ENCODE data around the gene CMYA5.
"Not testable (repeated sequence)": the region's sequence is repeated elsewhere in the genome, so short reads cannot be mapped to it uniquely, and the experiment has no call there.

The CMYA5 gene

GRCh38 chr5:79689541-79690466 lies at the start of gene CMYA5:
Gene CMYA5, plus strand, starts transcription at chr5:79689836. Its CDS starts 72 bp downstream, at chr5:79689908.
- DNase-seq, result no peak

GRCh38 chr5:79640571-79641055 lies 49.0 kb upstream of the CMYA5 start:
- DNase-seq, result no peak

- no peak for DNase-seq
These were observed 48.2 kb upstream of the CMYA5 start for GRCh38 chr5:79641414-79641813.

GRCh38 chr5:79642210-79642609 lies 47.4 kb upstream of the CMYA5 start:
- DNase-seq, result no peak

GRCh38 chr5:79653843-79654242 lies 35.8 kb upstream of the CMYA5 start:
- no peak for DNase-seq

- no peak for DNase-seq
These were observed 26.4 kb upstream of the CMYA5 start for GRCh38 chr5:79663212-79663611.

GRCh38 chr5:79666758-79667157 lies 22.9 kb upstream of the CMYA5 start:
- DNase-seq, result no peak

- DNase-seq, result no peak
These were observed 17.2 kb upstream of the CMYA5 start for GRCh38 chr5:79672392-79672791.

- DNase-seq, result not testable (repeated sequence)
These were observed 13.3 kb upstream of the CMYA5 start for GRCh38 chr5:79676354-79676753.

- DNase-seq, result not testable (repeated sequence)
These were observed 7.5 kb upstream of the CMYA5 start for GRCh38 chr5:79682102-79682501.

GRCh38 chr5:79684782-79685181 lies 4.9 kb upstream of the CMYA5 start:
- no peak for DNase-seq

- no peak for DNase-seq
These were observed 4.0 kb upstream of the CMYA5 start for GRCh38 chr5:79685627-79686026.

- DNase-seq, result no peak
These were observed 2.8 kb upstream of the CMYA5 start for GRCh38 chr5:79686799-79687198.

GRCh38 chr5:79687889-79688288 lies 1.7 kb upstream of the CMYA5 start:
- DNase-seq, result no peak

GRCh38 chr5:79691007-79691406 lies 1.4 kb downstream of the CMYA5 start:
- no peak for DNase-seq

GRCh38 chr5:79692596-79692995 lies 3.0 kb downstream of the CMYA5 start:
- no peak for DNase-seq

- DNase-seq, result no peak
These were observed 4.5 kb downstream of the CMYA5 start for GRCh38 chr5:79694183-79694582.

- DNase-seq, result no peak
These were observed 5.0 kb downstream of the CMYA5 start for GRCh38 chr5:79694652-79695051.

- DNase-seq, result no peak
These were observed 5.9 kb downstream of the CMYA5 start for GRCh38 chr5:79695526-79695925.

GRCh38 chr5:79697222-79698170 lies 7.9 kb downstream of the CMYA5 start:
- DNase-seq, result no peak

GRCh38 chr5:79699763-79700400 lies 10.2 kb downstream of the CMYA5 start:
- DNase-seq, result no peak

- DNase-seq, result no peak
These were observed 13.2 kb downstream of the CMYA5 start for GRCh38 chr5:79702606-79703380.
